Prostate gland (tissue), 2 donors: Measurements from ENCODE around the gene NEIL1.

ENCODE experiments used
- CTCF ChIP-seq, 4 experiments: fragments of 200-600 bp in 2 of 4; fragments of 450-650 bp in 2 of 4; sonication (generic) in 2 of 4; IDR thresholded peaks; 1 replicate in 3 of 4; 2 replicates in 1 of 4; pipeline ENCODE4 v1.5.1; 2016 to 2019; ENCODE audit warnings: antibody characterized with exemption in 4 of 4, mild to moderate bottlenecking in 2 of 4, moderate library complexity in 2 of 4
- POLR2A ChIP-seq: fragments of 450-650 bp; IDR thresholded peaks from one replicate; pipeline ENCODE4 v1.6.1; 2016; ENCODE audit warnings: antibody characterized with exemption, mild to moderate bottlenecking

- no peak for TF ChIP-seq CTCF (IDR thresholded peaks at IDR 0.05)
- TF ChIP-seq POLR2A = no peak
These were observed 18.0 kb downstream of the NEIL1 start for GRCh38 chr15:75364881-75365280.
